ENCODE measurements around the gene CST3. TPM values are rescaled to one million over a fixed set of nuclear protein-coding genes. Genes with fewer than 3 reads are reported as not detected.

The CST3 gene
- total RNA-seq, 1 experiment from 2014 or later, result 181 TPM

DNA sequence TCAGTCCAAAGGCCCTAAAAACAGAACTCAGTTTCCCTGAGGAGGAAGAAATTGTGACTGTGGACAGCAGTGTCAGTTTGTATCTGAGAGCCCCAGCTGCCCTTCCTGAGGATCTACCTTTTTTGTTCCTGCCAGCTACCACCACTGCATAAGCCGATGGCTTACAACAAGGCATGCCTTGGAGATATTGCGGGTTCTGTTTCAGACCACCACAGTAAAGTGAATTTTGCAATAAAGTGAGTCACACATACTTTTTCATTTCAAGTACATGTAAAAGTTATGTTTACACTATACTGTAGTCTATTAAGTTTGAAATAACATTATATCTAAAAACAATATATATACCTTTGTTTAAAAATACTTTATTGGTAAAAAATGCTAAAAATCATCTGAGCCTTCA is 9.6 kb upstream of the CST3 start:
- ChIA-PET RAD21 (ENCODE audit: low non-redundant PET in 1 of 2, low total read pairs in 2 of 2, uncharacterized antibody in 2 of 2, unreplicated experiment in 2 of 2) (no interaction called here), CTCF (no interaction called here), POLR2A (no interaction called here)
- H3K9me2 ChIP-seq (ENCODE audit: insufficient read depth), result no peaks in the 10 kb centered on the region
- H3K36me3 ChIP-seq (ENCODE audit: control insufficient read depth in 1 of 2, insufficient read depth in 2 of 2, low read length in 2 of 2), result no peaks in the 10 kb centered on the region
- intact Hi-C loops (cut with micrococcal nuclease), result no loop called here
- H2AFZ ChIP-seq (ENCODE audit: low read depth, low read length, poor library complexity, severe bottlenecking), result no peak overlapping the region
- no TSS peak for BruUV-seq (replicated peaks)
- no peak overlapping the region for H3K4me3 ChIP-seq (replicated peaks in 1 of 2; ENCODE audit: low read depth in 1 of 2, low read length in 2 of 2)
- ATAC-seq (no peak), DNase-seq (ENCODE audit: low read depth, low spot score) (no peak)
- TF ChIP-seq FOSL1 (IDR thresholded peaks at IDR 0.05; ENCODE audit: low read depth) (no peak), RAD21 (IDR thresholded peaks at IDR 0.05; ENCODE audit: low read depth) (no peak)
- no peaks in the 10 kb centered on the region for H3K9me3 ChIP-seq (ENCODE audit: control insufficient read depth in 1 of 2, insufficient read depth in 1 of 2, low read depth in 1 of 2, low read length in 2 of 2)
- no peak overlapping the region for H3K9ac ChIP-seq (ENCODE audit: low read length)
- H3K27me3 ChIP-seq (ENCODE audit: insufficient read depth, low read length), result no peaks in the 10 kb centered on the region
- no peak overlapping the region for H3K4me2 ChIP-seq (ENCODE audit: low read length)
- no peaks in the 10 kb centered on the region for H4K20me1 ChIP-seq (ENCODE audit: insufficient read depth)
- no peaks in the 10 kb centered on the region for H3K79me2 ChIP-seq (ENCODE audit: insufficient read depth, low read length)
- H3K4me1 ChIP-seq (ENCODE audit: control insufficient read depth in 1 of 2, insufficient read depth in 2 of 2, low read length in 2 of 2), result peaks cover 0 to 2% of the 10 kb centered on the region in 2 experiments; a peak in 1 of 4 replicates
- H3K27ac ChIP-seq (ENCODE audit: low read depth, low read length), result no peak overlapping the region

DNA sequence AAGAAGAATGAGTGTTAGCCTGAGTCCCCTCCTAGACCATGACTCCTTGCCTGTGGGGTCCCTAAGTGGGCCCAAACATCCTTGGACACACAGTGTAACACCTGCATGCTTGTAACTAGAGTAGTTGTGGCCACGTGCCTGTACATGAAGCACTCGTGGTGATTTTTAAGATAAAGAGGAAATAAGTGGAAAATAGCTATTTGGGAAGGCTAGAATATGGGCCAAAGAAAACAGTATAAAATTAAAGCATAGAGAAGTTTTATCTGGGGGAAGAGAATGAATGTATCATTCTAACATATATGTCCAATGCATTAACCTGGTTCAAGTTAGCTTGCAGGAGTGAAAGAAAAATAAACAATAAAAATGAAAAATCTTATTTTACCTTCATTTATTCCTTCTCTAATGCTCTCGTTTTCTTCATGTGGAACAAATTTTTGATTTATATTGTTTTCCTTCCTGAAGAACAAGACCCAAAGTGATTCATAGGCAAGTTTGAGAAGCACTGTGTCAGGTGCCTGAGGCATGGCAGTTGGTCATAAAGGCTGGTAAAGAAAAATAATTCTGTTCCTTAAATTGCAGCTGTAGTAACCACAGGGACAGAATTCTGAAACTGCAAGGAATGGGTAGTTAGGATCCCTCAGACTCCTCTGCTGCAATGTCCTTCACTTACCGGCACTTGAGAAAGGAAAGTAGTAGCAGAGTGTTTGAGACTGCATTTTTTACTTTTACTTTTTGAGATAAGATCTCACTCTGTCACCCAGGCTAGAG is 8.5 kb upstream of the CST3 start:
- DNase-seq (ENCODE audit: low read depth, low spot score), result no peak
- RAD21 ChIA-PET (ENCODE audit: low non-redundant PET in 1 of 2, low total read pairs in 2 of 2, uncharacterized antibody in 2 of 2, unreplicated experiment in 2 of 2), result no interaction called here
- H3K27me3 ChIP-seq (ENCODE audit: insufficient read depth, low read length), result no peaks in the 10 kb centered on the region
- no peak for TF ChIP-seq ELF1 (IDR thresholded peaks at IDR 0.05; ENCODE audit: borderline replicate concordance, low read depth)
- TF ChIP-seq ZFX (IDR thresholded peaks at IDR 0.05), result no peak
- no peak for TF ChIP-seq TCF7L2 (IDR thresholded peaks at IDR 0.05; ENCODE audit: borderline replicate concordance, extremely low read depth, insufficient read depth, insufficient read length)
- no peak for TF ChIP-seq RAD21 (IDR thresholded peaks at IDR 0.05; ENCODE audit: low read depth)
- TF ChIP-seq SIN3A (IDR thresholded peaks at IDR 0.05; ENCODE audit: low read depth), result no peak
- TF ChIP-seq, protein P1, sequence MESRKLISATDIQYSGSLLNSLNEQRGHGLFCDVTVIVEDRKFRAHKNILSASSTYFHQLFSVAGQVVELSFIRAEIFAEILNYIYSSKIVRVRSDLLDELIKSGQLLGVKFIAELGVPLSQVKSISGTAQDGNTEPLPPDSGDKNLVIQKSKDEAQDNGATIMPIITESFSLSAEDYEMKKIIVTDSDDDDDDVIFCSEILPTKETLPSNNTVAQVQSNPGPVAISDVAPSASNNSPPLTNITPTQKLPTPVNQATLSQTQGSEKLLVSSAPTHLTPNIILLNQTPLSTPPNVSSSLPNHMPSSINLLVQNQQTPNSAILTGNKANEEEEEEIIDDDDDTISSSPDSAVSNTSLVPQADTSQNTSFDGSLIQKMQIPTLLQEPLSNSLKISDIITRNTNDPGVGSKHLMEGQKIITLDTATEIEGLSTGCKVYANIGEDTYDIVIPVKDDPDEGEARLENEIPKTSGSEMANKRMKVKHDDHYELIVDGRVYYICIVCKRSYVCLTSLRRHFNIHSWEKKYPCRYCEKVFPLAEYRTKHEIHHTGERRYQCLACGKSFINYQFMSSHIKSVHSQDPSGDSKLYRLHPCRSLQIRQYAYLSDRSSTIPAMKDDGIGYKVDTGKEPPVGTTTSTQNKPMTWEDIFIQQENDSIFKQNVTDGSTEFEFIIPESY (IDR thresholded peaks at IDR 0.05; ENCODE audit: extremely low read depth, insufficient replicate concordance, low read length), result no peak
- TF ChIP-seq, protein P2, sequence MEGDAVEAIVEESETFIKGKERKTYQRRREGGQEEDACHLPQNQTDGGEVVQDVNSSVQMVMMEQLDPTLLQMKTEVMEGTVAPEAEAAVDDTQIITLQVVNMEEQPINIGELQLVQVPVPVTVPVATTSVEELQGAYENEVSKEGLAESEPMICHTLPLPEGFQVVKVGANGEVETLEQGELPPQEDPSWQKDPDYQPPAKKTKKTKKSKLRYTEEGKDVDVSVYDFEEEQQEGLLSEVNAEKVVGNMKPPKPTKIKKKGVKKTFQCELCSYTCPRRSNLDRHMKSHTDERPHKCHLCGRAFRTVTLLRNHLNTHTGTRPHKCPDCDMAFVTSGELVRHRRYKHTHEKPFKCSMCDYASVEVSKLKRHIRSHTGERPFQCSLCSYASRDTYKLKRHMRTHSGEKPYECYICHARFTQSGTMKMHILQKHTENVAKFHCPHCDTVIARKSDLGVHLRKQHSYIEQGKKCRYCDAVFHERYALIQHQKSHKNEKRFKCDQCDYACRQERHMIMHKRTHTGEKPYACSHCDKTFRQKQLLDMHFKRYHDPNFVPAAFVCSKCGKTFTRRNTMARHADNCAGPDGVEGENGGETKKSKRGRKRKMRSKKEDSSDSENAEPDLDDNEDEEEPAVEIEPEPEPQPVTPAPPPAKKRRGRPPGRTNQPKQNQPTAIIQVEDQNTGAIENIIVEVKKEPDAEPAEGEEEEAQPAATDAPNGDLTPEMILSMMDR (IDR thresholded peaks at IDR 0.05 in 2 of 3, conservative IDR thresholded peaks at IDR 0.05 in 1 of 3; ENCODE audit: borderline replicate concordance in 1 of 3, insufficient read depth in 1 of 3, low read depth in 2 of 3, low read length in 2 of 3), result no peak
- no peak for TF ChIP-seq EGR1 (IDR thresholded peaks at IDR 0.05; ENCODE audit: low read depth)
- no peak for TF ChIP-seq CEBPB (IDR thresholded peaks at IDR 0.05; ENCODE audit: low read depth)
- no peak for TF ChIP-seq FOSL1 (IDR thresholded peaks at IDR 0.05; ENCODE audit: low read depth)
- TF ChIP-seq SRF (IDR thresholded peaks at IDR 0.05; ENCODE audit: low read depth), result no peak
- no peak for TF ChIP-seq JUND (IDR thresholded peaks at IDR 0.05)
- TF ChIP-seq, protein P3, sequence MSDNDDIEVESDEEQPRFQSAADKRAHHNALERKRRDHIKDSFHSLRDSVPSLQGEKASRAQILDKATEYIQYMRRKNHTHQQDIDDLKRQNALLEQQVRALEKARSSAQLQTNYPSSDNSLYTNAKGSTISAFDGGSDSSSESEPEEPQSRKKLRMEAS (IDR thresholded peaks at IDR 0.05), result no peak
- TF ChIP-seq EZH2phosphoT487 (IDR thresholded peaks at IDR 0.05; ENCODE audit: borderline replicate concordance), result no peak
- TF ChIP-seq YY1 (IDR thresholded peaks at IDR 0.05; ENCODE audit: extremely low read depth, insufficient replicate concordance, low read depth, low read length), result no peak

More for the DNA sequence above, 8.5 kb upstream of the CST3 start:
- Histone ChIP-seq H3K9me2 (ENCODE audit: insufficient read depth) (no peaks in the 10 kb centered on the region), H2AFZ (ENCODE audit: low read depth, low read length, poor library complexity, severe bottlenecking) (no peak overlapping the region), H3K9me3 (ENCODE audit: control insufficient read depth in 1 of 2, insufficient read depth in 1 of 2, low read depth in 1 of 2, low read length in 2 of 2) (no peaks in the 10 kb centered on the region), H3K9ac (ENCODE audit: low read length) (no peak overlapping the region), H3K4me2 (ENCODE audit: low read length) (no peak overlapping the region), H4K20me1 (ENCODE audit: insufficient read depth) (no peaks in the 10 kb centered on the region), H3K79me2 (ENCODE audit: insufficient read depth, low read length) (no peaks in the 10 kb centered on the region), H3K36me3 (ENCODE audit: control insufficient read depth in 1 of 2, insufficient read depth in 2 of 2, low read length in 2 of 2) (no peaks in the 10 kb centered on the region), H3K27ac (ENCODE audit: low read depth, low read length) (no peak overlapping the region), H3K4me3 (replicated peaks in 1 of 2; ENCODE audit: low read depth in 1 of 2, low read length in 2 of 2) (no peak overlapping the region), H3K4me1 (ENCODE audit: control insufficient read depth in 1 of 2, insufficient read depth in 2 of 2, low read length in 2 of 2) (peaks cover 0 to 2% of the 10 kb centered on the region in 2 experiments; a peak in 1 of 4 replicates)
- ATAC-seq, result no peak
- intact Hi-C loops (cut with micrococcal nuclease), result no loop called here
- ChIA-PET POLR2A (no interaction called here), CTCF (no interaction called here)
- no TSS peak for BruUV-seq (replicated peaks)

Measured in HCT116 (cell line).